Motor neuron (in vitro differentiated cells): Measurements from ENCODE around the gene PAK2. TPM values are rescaled to one million over a fixed set of nuclear protein-coding genes. Genes with fewer than 3 reads are reported as not detected.
"Not testable (repeated sequence)": the region's sequence is repeated elsewhere in the genome, so short reads cannot be mapped to it uniquely, and the experiment has no call there.

ENCODE experiments used
- ATAC-seq, 8 experiments: fragments of 200-7000 bp; cut with Tn5 transposase; replicated peaks in 6 of 8; 2 replicates each; pipeline ENCODE4 v1.8.0; 2021; ENCODE audit warnings: mild to moderate bottlenecking in 8 of 8, moderate library complexity in 8 of 8
- H3K27ac ChIP-seq, 2 donors: fragments of 250-450 bp; sonication (Bioruptor Pico); 2 replicates each; pipeline ENCODE4 v1.9.0; 2021; ENCODE audit warnings: antibody characterized with exemption in 2 of 2, mild to moderate bottlenecking in 2 of 2, moderate library complexity in 1 of 2
- H3K4me1 ChIP-seq, 2 donors: fragments of 250-450 bp; sonication (Bioruptor Pico); replicated peaks in 1 of 2; 2 replicates each; pipeline ENCODE4 v1.6.1; 2021; ENCODE audit warnings: antibody characterized with exemption in 2 of 2, mild to moderate bottlenecking in 2 of 2, moderate library complexity in 1 of 2
- H3K4me3 ChIP-seq, 5 donors: fragments of 250-450 bp; sonication (Bioruptor Pico); 2 replicates each; pipeline ENCODE4 v1.9.0; 2021; ENCODE audit warnings: antibody characterized with exemption in 5 of 5, mild to moderate bottlenecking in 5 of 5, moderate library complexity in 4 of 5
- WGBS, 10 experiments: fragments of 450-650 bp; shearing (Covaris generic); methylation state at CpG; one replicate each; pipeline ENCODE4 v1.0.0; 2022; 5-methylcytosine and 5-hydroxymethylcytosine counted together
- in situ Hi-C, 9 experiments: fragments of 400-800 bp; cut with MboI; loops; one replicate each; pipeline ENCODE4 v1.15.0; 2021; ENCODE audit warnings: low sequenced_read_pairs in 9 of 9, low pct_unique_long_range_greater_than_20kb in 2 of 9; ENCODE audit not compliant: unreplicated experiment in 9 of 9
- total RNA-seq, 8 experiments: library from RNA; unstranded; fragments of 300-600 nt; gene quantifications; 2 replicates each; pipeline versions ENCODE4 v1.2.3 to v1.2.4, GENCODE V29; 2022

The PAK2 gene
- total RNA-seq, 8 experiments from 2014 or later: 20.3 to 50.8 (median 41.9) TPM

DNA sequence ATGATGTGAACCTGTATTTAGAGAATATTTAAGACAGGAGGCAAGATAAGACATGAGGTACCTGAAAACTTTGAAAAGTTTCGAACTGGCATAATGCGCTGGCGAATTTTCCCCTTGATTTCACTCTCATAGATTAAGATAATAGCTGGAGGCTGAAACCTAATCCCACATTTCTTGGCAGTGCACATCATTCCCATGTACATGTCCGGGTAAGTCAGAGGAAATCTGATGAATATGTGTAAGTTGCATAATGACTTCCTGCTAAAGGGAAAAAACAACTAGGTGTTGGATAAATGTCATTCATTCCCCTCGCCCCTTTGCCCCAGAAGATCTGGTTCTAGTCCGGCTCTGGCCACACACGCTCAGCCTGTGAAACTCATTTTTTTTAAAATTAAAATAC lies 31.2 kb upstream of the PAK2 start:
- in situ Hi-C loops: no loop called here
- peaks cover 5 to 9% of the 10 kb centered on the region in 2 donors for H3K4me1 ChIP-seq
- 45 to 100% (median 73%) methylated on average over 1 to 7 of the region's 7 CpGs; no CpG with 5 or more reads in 2 of the 10 experiments for WGBS, 10 experiments
- no peak overlapping the region for H3K4me3 ChIP-seq
- no peak overlapping the region for H3K27ac ChIP-seq
- ATAC-seq: peak in 1 of 8 experiments; percentile 1

- H3K4me1 ChIP-seq: peaks cover 6% of the 10 kb centered on the region in 2 donors
- in situ Hi-C loops: no loop called here
- H3K4me3 ChIP-seq: peak within 1 kb of the TSS; percentile 78 to 99 (median 89)
- 0 to 30% (median 1%) methylated on average over 1 to 17 of the region's 68 CpGs; no CpG with 5 or more reads in 2 of the 10 experiments for WGBS, 10 experiments
- ATAC-seq: peak; percentile 76 to 93 (median 89)
- H3K27ac ChIP-seq: peak within 1 kb of the TSS; percentile 82 to 87
Measured at GRCh38 chr3:196711838-196712513, 27.7 kb upstream of the PAK2 start, which contains the start of the genes CEP19 and PIGX. CEP19 (minus strand) TSS chr3:196712250; CDS start chr3:196708657, 3,593 bp downstream. PIGX (plus strand) TSS chr3:196712377.

DNA sequence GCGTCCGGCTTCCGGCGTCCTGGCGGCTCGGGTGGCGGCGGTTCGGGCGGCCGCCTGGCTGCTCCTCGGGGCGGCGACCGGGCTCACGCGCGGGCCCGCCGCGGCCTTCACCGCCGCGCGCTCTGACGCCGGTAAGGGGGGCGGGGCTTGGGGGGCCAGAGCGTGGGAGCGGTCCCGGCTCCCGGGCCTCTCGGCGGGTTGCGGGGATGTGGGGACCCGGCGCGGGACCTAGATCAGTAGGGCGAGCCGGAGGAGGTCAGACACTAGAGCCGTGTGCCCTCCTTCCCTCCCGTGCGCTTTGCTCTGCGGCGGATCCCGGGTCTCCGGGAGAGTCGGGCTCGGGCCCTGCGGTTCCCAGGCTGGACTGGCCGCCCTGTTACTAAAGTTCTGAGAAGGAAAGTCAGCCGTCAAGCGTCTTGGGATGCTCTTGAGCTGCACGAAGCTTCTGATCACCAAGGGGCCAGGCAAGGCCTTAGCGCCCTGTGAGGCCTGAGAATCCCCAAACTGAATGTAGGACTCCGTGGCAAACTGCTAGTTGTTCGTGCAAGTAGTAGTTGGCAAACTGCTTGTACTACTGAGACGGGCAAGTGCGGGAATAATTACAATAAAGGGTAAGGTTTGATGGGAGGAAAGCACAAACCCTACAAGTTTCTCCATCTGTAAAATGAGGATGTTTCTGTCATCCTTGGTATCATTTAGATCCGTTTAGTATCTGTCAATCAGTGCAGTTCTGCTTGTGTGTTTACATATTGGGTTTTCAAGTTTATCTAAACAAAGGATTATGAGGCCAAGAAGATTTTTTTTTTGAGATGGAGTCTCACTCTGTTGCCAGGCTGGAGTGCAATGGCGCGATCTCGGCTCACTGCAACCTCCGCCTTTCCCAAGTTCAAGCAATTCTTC lies 26.9 kb upstream of the PAK2 start:
- H3K4me3 ChIP-seq: peak overlapping the region; percentile 78 to 99 (median 89)
- in situ Hi-C loops: no loop called here
- peak overlapping the region; percentile 82 to 87 for H3K27ac ChIP-seq
- peak; percentile 72 to 79 (median 74) for ATAC-seq
- H3K4me1 ChIP-seq: peaks cover 6% of the 10 kb centered on the region in 2 donors
- WGBS, 10 experiments: 0 to 62% (median 19%) methylated on average over 1 to 17 of the region's 64 CpGs; no CpG with 5 or more reads in 1 of the 10 experiments

DNA sequence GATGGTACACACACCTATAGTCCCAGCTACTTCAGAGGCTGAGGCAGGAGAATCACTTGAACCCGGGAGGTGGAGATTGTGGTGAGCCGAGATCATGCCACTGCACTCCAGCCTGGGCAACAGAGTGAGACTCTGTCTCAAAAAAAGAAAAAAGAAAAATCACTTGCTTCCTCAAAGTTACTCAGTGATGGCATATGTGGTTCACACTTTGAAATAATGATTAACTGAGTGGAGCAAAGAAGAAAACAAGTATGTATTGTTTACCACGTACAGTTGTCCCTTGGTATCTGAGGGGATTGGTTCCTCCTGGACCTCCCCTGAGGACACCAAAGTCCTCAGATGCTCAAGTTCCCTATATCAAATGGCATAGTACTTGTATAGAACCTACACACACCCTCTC lies 22.5 kb upstream of the PAK2 start:
- in situ Hi-C loops, H3K27ac ChIP-seq, H3K4me1 ChIP-seq, H3K4me3 ChIP-seq, ATAC-seq: not testable (repeated sequence)
- 80 to 100% (median 92%) methylated on average over 1 to 2 of the region's 3 CpGs; no CpG with 5 or more reads in 7 of the 10 experiments for WGBS, 10 experiments

DNA sequence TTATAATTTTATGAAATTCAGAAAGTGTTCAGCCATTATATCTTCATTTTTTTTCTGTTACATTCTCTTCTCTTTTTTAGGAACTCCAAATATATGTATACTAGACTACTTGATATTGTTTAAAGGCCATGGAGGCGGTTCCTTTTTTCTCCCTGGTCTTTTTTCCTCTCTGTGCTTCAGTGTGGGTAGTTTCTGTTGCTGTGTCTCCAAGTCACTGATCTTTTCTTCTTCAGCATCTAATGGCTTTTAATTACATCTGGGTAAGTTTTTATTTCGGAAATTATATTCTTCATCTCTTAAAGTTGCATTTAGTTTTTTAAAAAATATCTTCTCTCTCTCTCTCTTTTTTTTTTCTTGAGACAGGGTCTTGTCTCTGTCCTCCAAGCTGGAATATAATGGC lies 18.6 kb upstream of the PAK2 start:
- H3K4me3 ChIP-seq: no peak overlapping the region
- H3K4me1 ChIP-seq: no peaks in the 10 kb centered on the region
- WGBS, 10 experiments: 59 to 100% (median 92%) methylated on average over 1 to 2 of the region's 2 CpGs
- no peak for ATAC-seq
- in situ Hi-C loops: no loop called here
- H3K27ac ChIP-seq: no peak overlapping the region

DNA sequence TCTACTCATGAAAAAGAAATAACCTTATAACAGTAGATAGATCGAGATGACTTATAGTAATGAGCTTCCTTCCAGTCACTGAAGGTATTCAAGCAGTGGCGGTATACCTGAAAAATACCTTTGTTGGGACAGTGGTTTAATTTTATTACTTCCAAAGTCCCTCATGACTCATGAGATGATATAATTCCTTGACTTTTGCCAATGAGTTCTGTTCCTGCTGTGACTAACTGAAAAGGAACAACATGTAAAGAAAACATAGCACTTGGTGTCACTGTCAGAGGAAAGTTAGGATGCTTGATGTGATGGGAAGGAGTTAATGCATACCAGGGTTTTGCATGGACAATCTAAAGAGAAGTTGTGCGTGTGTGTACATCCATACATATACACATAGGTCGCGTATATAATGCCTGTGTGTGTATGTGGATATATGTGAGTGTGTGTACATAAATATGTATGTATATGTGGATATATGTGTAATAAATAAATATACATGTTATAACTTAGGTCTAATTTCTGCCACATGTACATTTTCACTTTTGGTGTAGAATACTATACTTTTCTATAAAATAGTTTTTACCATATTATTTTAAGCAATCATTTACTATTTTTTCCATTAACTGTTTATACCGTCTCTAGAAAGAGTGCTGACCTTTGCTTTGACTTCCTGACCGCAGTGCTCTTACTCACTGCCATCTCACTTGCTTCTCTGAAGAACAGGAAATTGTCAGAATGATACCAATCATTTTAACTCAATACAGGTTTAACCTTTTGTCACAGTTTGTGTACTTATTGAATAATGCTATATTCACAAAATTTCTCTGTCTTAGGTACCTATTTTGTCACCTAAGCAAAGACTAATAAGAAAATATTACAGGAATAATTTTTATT lies 12.6 kb upstream of the PAK2 start:
- ATAC-seq: no peak
- H3K27ac ChIP-seq: no peak overlapping the region
- no peak overlapping the region for H3K4me3 ChIP-seq
- WGBS, 10 experiments: 71 to 100% (median 87%) methylated on average over 2 to 7 of the region's 7 CpGs
- no peaks in the 10 kb centered on the region for H3K4me1 ChIP-seq
- in situ Hi-C loops: no loop called here

DNA sequence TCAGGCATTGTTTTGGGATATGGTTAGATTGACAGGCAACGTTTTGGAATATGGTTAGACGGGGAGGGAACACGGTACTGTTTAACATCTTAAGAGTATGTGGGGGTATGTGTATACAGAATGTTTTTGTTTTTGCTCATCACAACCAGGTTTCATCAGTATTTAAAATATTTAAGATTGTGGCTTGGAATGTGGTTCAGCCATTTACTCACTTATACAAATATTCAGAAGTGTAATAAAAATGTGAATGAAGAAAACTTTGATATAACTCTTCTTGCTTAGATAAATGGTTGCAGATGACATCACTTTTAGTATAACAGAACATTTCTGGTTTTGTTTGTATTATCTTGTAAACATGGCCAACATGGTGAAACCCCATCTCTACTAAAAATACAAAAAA lies 3.9 kb upstream of the PAK2 start:
- Histone ChIP-seq H3K27ac (no peak overlapping the region), H3K4me1 (no peaks in the 10 kb centered on the region), H3K4me3 (no peak overlapping the region)
- no peak for ATAC-seq
- in situ Hi-C loops: no loop called here
- WGBS, 10 experiments: 63 to 100% (median 85%) methylated on average over 1 to 3 of the region's 3 CpGs; no CpG with 5 or more reads in 1 of the 10 experiments

GRCh38 chr3:196736670-196737374 lies 2.8 kb upstream of the PAK2 start:
- no peak for ATAC-seq
- in situ Hi-C loops: no loop called here
- no peak overlapping the region for H3K27ac ChIP-seq
- WGBS, 10 experiments: 89 to 100% (median 100%) methylated on average over 1 to 4 of the region's 4 CpGs; no CpG with 5 or more reads in 1 of the 10 experiments
- H3K4me1 ChIP-seq: peaks cover 0 to 6% of the 10 kb centered on the region in 2 donors
- H3K4me3 ChIP-seq: no peak overlapping the region

DNA sequence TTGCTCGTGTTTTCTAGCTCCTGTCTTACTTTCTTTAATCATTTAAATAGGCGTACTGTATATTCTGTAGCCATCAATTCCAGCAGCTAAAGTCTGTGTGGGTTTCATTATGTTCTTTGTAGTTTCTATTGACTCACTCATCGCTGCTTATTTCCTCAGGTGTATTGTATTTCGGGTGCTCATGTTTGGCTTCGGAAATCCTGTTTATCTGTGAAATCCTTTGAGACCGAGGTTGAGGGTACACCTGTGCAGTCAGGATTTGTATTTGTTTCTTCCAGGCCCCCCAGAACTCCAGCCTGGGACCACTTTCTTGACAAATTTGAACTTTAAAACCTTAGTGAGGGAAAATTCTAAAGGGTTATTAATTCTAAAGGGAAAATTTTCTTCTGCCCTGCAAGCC lies 2.0 kb upstream of the PAK2 start:
- 0 to 100% (median 88%) methylated on average over 1 to 6 of the region's 6 CpGs; no CpG with 5 or more reads in 1 of the 10 experiments for WGBS, 10 experiments
- in situ Hi-C loops: no loop called here
- Histone ChIP-seq H3K27ac (no peak overlapping the region), H3K4me3 (no peak overlapping the region), H3K4me1 (peaks cover 3 to 11% of the 10 kb centered on the region in 2 donors)
- no peak for ATAC-seq

GRCh38 chr3:196740481-196741248 lies 1.0 kb downstream of the PAK2 start:
- ATAC-seq: peak in 7 of 8 experiments; percentile 9 to 17 (median 11)
- H3K27ac ChIP-seq: peak overlapping the region; percentile 92 to 97
- in situ Hi-C loops: no loop called here

GRCh38 chr3:196741249-196741889 lies 1.7 kb downstream of the PAK2 start:
- Histone ChIP-seq H3K4me3 (peak overlapping the region; percentile 64 to 92 (median 75)), H3K27ac (peak overlapping the region in 1 of 2 donors; percentile 92), H3K4me1 (peaks cover 3 to 11% of the 10 kb centered on the region in 2 donors)
- in situ Hi-C loops: no loop called here
- no peak for ATAC-seq
- 7 to 52% (median 20%) methylated on average over 1 to 5 of the region's 5 CpGs; no CpG with 5 or more reads in 2 of the 10 experiments for WGBS, 10 experiments

More at GRCh38 chr3:196740481-196741248, 1.0 kb downstream of the PAK2 start:
- Histone ChIP-seq H3K4me1 (peaks cover 3 to 11% of the 10 kb centered on the region in 2 donors), H3K4me3 (peak overlapping the region; percentile 64 to 92 (median 75))
- 0 to 5% (median 1%) methylated on average over 1 to 24 of the region's 30 CpGs for WGBS, 10 experiments
